LNCaP clone FGC (cell line): ENCODE results near the gene SARDH.

ENCODE experiments used
- DNase-seq: peaks from one replicate; pipeline ENCODE4 v3.0.0-alpha.2; 2011; ENCODE audit warnings: low read depth
- H3K4me3 ChIP-seq: 2 replicates; pipeline ENCODE4 v1.5.1; 2011; ENCODE audit warnings: mild to moderate bottlenecking, low read depth, low read length, control low read depth
- CTCF ChIP-seq: IDR thresholded peaks from 2 replicates; pipeline ENCODE4 v1.5.1; 2012; ENCODE audit warnings: mild to moderate bottlenecking; ENCODE audit not compliant: control insufficient read depth, insufficient read depth; ENCODE audit errors: extremely low read depth

SARDH gene

GRCh38 chr9:133742251-133742650 is 4.1 kb upstream of the SARDH start:
- no peak for DNase-seq
- no peak for TF ChIP-seq CTCF
- no peak overlapping the region for H3K4me3 ChIP-seq

- no peak overlapping the region for H3K4me3 ChIP-seq
- TF ChIP-seq CTCF = no peak
- DNase-seq = no peak
These were observed 3.6 kb upstream of the SARDH start for GRCh38 chr9:133741716-133742115.

GRCh38 chr9:133740911-133741310 is 2.8 kb upstream of the SARDH start:
- H3K4me3 ChIP-seq = no peak overlapping the region
- DNase-seq = no peak
- no peak for TF ChIP-seq CTCF

- no peak overlapping the region for H3K4me3 ChIP-seq
- no peak for DNase-seq
- no peak for TF ChIP-seq CTCF
These were observed 1.5 kb upstream of the SARDH start for GRCh38 chr9:133739408-133740280.

GRCh38 chr9:133738640-133739225 is 581 bp upstream of the SARDH start:
- DNase-seq = no peak
- no peak overlapping the region for H3K4me3 ChIP-seq
- no peak for TF ChIP-seq CTCF

- H3K4me3 ChIP-seq = no peak overlapping the region
- TF ChIP-seq CTCF = no peak
- DNase-seq = no peak
These were observed 930 bp downstream of the SARDH start for GRCh38 chr9:133737071-133737773.
